Lung (tissue), 12 donors: ENCODE measurements around the gene SLC25A53. TPM values are rescaled to one million over a fixed set of nuclear protein-coding genes. Genes with fewer than 3 reads are reported as not detected.

Experiments
- ATAC-seq: fragments of 200-7000 bp; cut with Tn5 transposase; one replicate; pipeline ENCODE4 v1.9.1; 2020; ENCODE audit warnings: moderate number of reproducible peaks; ENCODE audit not compliant: insufficient read depth, low FRiP score
- DNase-seq, 3 donors: peaks; one replicate each; pipeline ENCODE4 v3.0.0-alpha.2; 2013 to 2017
- H3K27ac ChIP-seq, 2 donors: one replicate each; pipeline ENCODE4 v1.5.1; 2013; ENCODE audit warnings: mild to moderate bottlenecking in 2 of 2, moderate library complexity in 2 of 2, control low read depth in 1 of 2, inconsistent platforms in 1 of 2, low read depth in 1 of 2, low read length in 1 of 2
- H3K27me3 ChIP-seq, 3 donors: one replicate each; pipeline ENCODE4 v1.5.1; 2013; ENCODE audit warnings: low read length in 2 of 3; ENCODE audit not compliant: control insufficient read depth in 3 of 3, insufficient read depth in 3 of 3
- H3K36me3 ChIP-seq, 4 donors: one replicate each; pipeline ENCODE4 v1.5.1; 2013; ENCODE audit warnings: low read length in 4 of 4, mild to moderate bottlenecking in 1 of 4, moderate library complexity in 1 of 4; ENCODE audit not compliant: control insufficient read depth in 4 of 4, insufficient read depth in 4 of 4
- H3K4me1 ChIP-seq, 5 donors: one replicate each; pipeline ENCODE4 v1.5.1; 2013; ENCODE audit warnings: low read length in 5 of 5, mild to moderate bottlenecking in 2 of 5, moderate library complexity in 1 of 5; ENCODE audit not compliant: control insufficient read depth in 5 of 5, insufficient read depth in 5 of 5
- H3K4me3 ChIP-seq: one replicate; pipeline ENCODE4 v1.5.1; 2013; ENCODE audit warnings: mild to moderate bottlenecking, control low read depth, moderate library complexity
- H3K9ac ChIP-seq, 2 donors: one replicate each; pipeline ENCODE4 v1.5.1; 2013; ENCODE audit warnings: low read length in 2 of 2, control low read depth in 1 of 2; ENCODE audit not compliant: insufficient read depth in 1 of 2
- H3K9me3 ChIP-seq, 4 donors: one replicate each; pipeline ENCODE4 v1.5.1; 2013; ENCODE audit warnings: low read length in 3 of 4, mild to moderate bottlenecking in 1 of 4, moderate library complexity in 1 of 4; ENCODE audit not compliant: control insufficient read depth in 4 of 4, insufficient read depth in 3 of 4
- WGBS, 2 donors: extraction: QIAGEN DNeasy Blood & Tissue Kit; methylation state at CpG; one replicate each; pipeline ENCODE4 v1.1.7; 2013; 5-methylcytosine and 5-hydroxymethylcytosine counted together
- polyA plus RNA-seq, 2 donors: library from polyadenylated mRNA; stranded (reverse); fragments of 200-250 nt; gene quantifications; one replicate each; pipeline ENCODE4 v1.2.1, GENCODE V29; 2013
- total RNA-seq, 2 donors: library from RNA; depleted of rRNA in 1 of 2; stranded (reverse); fragments of >200 nt in 1 of 2; gene quantifications; one replicate each; pipeline ENCODE4 v1.2.1, GENCODE V29; 2014 to 2021
- TF ChIP-seq, protein P1 (sequence below): IDR thresholded peaks from 2 replicates; pipeline ENCODE4 v1.5.1; 2012; ENCODE audit warnings: mild to moderate bottlenecking; ENCODE audit errors: control extremely low read depth, extremely low read depth
- donor health status: control.
- donor health status: control.
- donor health status: Bipolar disorder and iron deficiency.
- donor health status: healthy.
- donor health status: DM: yes; HTN: yes; CAD: no.

The SLC25A53 gene
- total and polyA plus RNA-seq, 4 donors = 4.8 to 29.4 (median 5.9) TPM

DNA sequence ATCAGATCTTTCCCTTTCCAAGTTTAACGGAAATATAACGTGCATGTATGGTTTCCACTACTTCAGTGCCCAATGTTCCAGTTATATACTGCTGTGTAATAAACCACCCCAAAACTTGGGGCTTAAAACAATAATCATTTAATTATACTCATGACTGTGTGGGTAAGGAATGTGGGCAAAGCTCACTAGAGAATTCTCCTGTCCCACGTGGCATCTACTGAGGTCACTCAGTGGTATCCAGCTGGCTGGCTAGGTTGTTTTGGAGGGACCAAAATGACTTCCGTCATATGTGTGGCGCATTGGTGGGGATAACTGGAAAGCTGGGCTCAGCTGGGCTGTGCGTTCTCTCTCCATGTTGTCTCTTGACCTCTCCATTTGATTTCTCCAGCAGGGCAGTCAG, 26.0 kb downstream of the SLC25A53 start:
- H3K9me3 ChIP-seq = no peaks in the 10 kb centered on the region
- H3K36me3 ChIP-seq = peaks cover 0 to 10% (median 0%) of the 10 kb centered on the region in 4 donors
- no peak for ATAC-seq
- no peak overlapping the region for H3K9ac ChIP-seq
- peaks cover 0 to 62% (median 23%) of the 10 kb centered on the region in 3 donors for H3K27me3 ChIP-seq
- H3K4me1 ChIP-seq = no peaks in the 10 kb centered on the region
- TF ChIP-seq, protein P1, sequence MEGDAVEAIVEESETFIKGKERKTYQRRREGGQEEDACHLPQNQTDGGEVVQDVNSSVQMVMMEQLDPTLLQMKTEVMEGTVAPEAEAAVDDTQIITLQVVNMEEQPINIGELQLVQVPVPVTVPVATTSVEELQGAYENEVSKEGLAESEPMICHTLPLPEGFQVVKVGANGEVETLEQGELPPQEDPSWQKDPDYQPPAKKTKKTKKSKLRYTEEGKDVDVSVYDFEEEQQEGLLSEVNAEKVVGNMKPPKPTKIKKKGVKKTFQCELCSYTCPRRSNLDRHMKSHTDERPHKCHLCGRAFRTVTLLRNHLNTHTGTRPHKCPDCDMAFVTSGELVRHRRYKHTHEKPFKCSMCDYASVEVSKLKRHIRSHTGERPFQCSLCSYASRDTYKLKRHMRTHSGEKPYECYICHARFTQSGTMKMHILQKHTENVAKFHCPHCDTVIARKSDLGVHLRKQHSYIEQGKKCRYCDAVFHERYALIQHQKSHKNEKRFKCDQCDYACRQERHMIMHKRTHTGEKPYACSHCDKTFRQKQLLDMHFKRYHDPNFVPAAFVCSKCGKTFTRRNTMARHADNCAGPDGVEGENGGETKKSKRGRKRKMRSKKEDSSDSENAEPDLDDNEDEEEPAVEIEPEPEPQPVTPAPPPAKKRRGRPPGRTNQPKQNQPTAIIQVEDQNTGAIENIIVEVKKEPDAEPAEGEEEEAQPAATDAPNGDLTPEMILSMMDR = no peak
- no peak overlapping the region for H3K27ac ChIP-seq
- WGBS, 2 donors = 79 to 97% methylated on average over 6 of the region's 6 CpGs
- no peak for DNase-seq
- H3K4me3 ChIP-seq = no peak overlapping the region

- Histone ChIP-seq H3K9ac (no peak overlapping the region), H3K27ac (no peak overlapping the region), H3K9me3 (no peaks in the 10 kb centered on the region), H3K4me1 (no peaks in the 10 kb centered on the region), H3K36me3 (peaks cover 0 to 10% (median 0%) of the 10 kb centered on the region in 4 donors), H3K27me3 (peaks cover 0 to 30% (median 19%) of the 10 kb centered on the region in 3 donors), H3K4me3 (no peak overlapping the region)
- ATAC-seq (no peak), DNase-seq (no peak)
- 59 to 81% methylated on average over 2 of the region's 2 CpGs for WGBS, 2 donors
- TF ChIP-seq, protein P1 = no peak
Observed at GRCh38 chrX:104126856-104127255, 30.0 kb downstream of the SLC25A53 start.

- TF ChIP-seq, protein P1 = no peak
- no peak for ATAC-seq
- Histone ChIP-seq H3K36me3 (no peaks in the 10 kb centered on the region), H3K27me3 (peaks cover 0 to 22% (median 15%) of the 10 kb centered on the region in 3 donors), H3K27ac (no peak overlapping the region), H3K4me1 (no peaks in the 10 kb centered on the region), H3K9ac (no peak overlapping the region), H3K4me3 (no peak overlapping the region), H3K9me3 (no peaks in the 10 kb centered on the region)
- DNase-seq = no peak
- WGBS, 2 donors = 18 to 54% methylated on average over 5 of the region's 5 CpGs
Observed at GRCh38 chrX:104122829-104123228, 34.0 kb downstream of the SLC25A53 start.

GRCh38 chrX:104118765-104119164, 38.0 kb downstream of the SLC25A53 start:
- no peak overlapping the region for H3K4me3 ChIP-seq
- H3K9ac ChIP-seq = no peak overlapping the region
- TF ChIP-seq, protein P1 = no peak
- no peak overlapping the region for H3K27ac ChIP-seq
- 58 to 100% methylated on average over 1 of the region's 1 CpG for WGBS, 2 donors
- H3K27me3 ChIP-seq = peaks cover 0 to 44% (median 10%) of the 10 kb centered on the region in 3 donors
- ATAC-seq (no peak), DNase-seq (no peak)
- H3K4me1 ChIP-seq = no peaks in the 10 kb centered on the region
- H3K9me3 ChIP-seq = no peaks in the 10 kb centered on the region
- H3K36me3 ChIP-seq = no peaks in the 10 kb centered on the region
